SKM-1 (cell line): ENCODE measurements around the gene CCR8.

Experiments used
- DNase-seq: peaks from one replicate; lab custom pipeline; 2025; ENCODE audit not compliant: unreplicated experiment; lab: John Stamatoyannopoulos, UW

Gene CCR8

DNA sequence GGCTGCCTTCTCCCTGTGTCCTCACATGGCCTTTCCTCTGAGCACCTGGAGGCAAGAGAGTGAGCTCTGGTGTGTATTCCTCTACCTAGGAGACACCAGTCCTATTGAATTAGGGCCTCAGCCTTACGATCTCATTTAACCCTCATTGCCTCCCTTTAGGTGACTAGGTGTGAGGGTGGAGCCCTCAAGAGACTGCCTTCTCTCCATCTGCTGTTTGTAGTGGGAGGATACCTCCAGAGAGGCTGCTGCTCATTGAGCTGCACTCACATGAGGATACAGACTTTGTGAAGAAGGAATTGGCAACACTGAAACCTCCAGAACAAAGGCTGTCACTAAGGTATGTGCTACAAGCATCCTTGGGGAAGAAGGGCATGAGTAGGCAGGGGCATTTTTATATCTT lies at the start of gene CCR8:
Gene CCR8, plus strand, starts transcription at position 217 of the 400 bp plus-strand sequence. CDS start 2,623 bp downstream, outside the sequence.
- no peak for DNase-seq

- DNase-seq, result peak; percentile 70
Measured at GRCh38 chr3:39279745-39280517, 49.6 kb upstream of the CCR8 start, which contains the start of gene CX3CR1. TSS of gene CX3CR1 (minus strand) at chr3:39280036. CDS start at chr3:39266509, 13,527 bp downstream.

- no peak for DNase-seq
Measured at GRCh38 chr3:39280571-39280970, 48.9 kb upstream of the CCR8 start.

DNA sequence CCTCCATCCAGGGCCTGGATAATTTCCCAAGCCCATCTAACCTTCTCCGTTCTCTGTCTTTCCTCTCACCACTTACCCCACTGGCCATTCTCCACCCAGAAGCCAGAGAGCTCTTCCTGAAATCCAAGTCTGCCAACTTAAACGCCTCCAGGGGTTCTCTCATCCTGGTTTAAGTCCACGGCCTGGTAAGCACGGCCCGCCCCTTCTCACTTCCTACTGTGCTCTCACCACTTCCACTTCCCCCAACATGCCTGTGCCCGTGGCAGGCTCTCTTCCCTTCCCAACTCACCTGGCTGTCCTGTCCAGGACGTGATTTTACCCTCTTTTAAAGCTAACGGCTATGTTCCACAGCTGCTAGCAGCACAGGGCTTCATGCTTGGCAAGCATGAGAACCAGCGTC lies 48.0 kb upstream of the CCR8 start:
- no peak for DNase-seq

DNA sequence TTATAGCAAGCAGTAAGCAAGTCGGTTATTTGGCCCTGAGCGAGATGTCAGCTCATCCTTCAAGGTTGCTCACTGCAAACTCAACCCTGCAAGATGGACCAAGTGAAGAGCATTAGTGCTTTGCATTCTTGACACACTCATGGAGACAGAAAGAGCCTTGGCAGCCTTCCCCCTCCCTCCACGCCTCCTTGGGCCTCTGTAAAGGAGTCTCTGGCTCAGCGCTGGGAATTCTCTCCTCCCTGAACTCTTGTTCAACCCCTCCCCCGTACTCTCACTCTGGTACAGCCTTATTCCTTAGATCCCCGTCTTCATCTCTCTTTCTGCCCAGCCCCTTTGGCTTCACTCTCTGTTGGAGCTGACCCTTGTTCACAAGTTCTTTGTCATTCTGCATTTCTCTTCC lies 47.5 kb upstream of the CCR8 start:
- DNase-seq, result no peak

GRCh38 chr3:39284457-39284881 lies 45.0 kb upstream of the CCR8 start:
- no peak for DNase-seq

GRCh38 chr3:39285332-39285731 lies 44.2 kb upstream of the CCR8 start:
- DNase-seq, result no peak

DNA sequence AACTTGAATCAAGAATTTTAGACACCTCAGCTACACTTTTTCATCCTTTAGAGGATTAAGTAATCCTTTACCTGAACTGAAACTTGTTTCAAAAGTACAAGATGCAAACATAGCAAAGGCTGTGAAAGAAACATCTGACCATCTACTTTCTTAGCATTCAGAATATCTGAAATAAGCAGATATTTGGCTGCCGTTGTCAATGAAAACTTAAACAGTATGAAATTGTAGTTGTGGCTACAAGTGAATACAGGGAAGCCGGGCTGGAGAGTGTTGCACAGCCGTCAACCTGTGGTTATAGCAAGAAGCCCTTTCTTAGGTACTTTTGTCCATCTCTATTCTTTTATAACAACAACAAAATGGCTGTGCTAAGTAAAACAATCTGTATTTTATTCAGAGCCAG lies 42.7 kb upstream of the CCR8 start:
- DNase-seq, result no peak

- no peak for DNase-seq
Measured at GRCh38 chr3:39287216-39288164, 42.0 kb upstream of the CCR8 start.

GRCh38 chr3:39288300-39288808 lies 41.2 kb upstream of the CCR8 start:
- peak; percentile 83 for DNase-seq

DNA sequence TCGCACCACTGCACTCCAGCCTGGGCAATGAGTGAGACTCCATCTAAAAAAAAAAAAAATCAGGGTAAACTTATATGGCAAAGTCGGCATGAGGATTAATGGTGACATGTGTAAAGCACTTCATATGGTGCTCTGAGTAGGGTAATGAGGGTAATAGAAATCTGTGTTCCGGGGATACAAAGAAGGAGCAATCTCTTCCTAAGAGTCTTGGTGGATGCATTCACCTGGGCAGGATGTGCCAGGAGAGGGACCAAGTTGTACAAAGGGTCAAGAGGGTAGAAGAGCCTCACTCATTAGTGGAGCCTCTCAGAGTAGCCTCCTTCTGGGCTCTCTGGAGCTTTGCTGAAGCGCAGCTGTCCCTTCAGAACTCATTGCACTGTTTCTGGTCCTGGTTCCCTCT lies 40.4 kb upstream of the CCR8 start:
- DNase-seq, result no peak

DNA sequence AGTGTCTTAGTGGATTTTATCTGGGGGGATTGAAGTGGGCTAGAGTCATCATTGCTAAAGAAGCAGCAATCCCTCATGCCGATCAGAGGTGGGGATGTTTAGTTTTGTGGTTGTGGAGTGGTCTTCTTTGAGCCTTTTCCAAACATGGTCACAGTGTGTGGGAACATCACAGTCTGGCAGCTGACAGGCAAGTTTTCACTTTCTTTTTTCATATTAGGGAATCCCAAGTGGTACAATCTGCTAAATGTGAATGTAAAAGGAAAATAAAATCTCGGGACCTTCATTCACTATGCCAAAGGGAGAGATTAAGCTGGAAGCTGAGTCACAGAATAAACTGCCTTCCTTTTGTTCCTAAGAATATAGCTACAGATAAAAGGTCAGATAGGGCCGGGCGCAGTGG lies 39.3 kb upstream of the CCR8 start:
- DNase-seq, result no peak

DNA sequence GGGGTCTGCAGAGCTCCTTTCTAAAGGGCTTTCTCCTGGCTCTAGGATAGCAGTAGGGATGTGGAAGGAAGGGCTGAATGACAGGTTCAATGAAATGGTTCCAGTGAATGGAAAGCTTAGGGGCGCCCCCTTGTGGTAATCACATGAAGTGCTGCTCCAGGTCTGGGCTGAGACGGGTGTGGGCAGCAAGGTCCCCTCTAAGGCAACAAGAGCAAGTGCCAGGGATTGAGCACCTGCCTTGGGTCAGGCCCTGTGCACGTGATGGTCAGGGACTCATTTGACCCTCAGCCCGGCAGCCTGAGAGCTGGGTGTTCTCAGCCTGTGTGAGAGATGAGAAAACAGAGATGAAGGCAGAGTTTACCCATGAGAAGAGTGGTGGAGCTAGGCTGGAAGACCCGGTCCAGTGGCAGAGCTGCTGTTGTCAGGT lies 37.6 kb upstream of the CCR8 start:
- DNase-seq, result peak; percentile 62

DNA sequence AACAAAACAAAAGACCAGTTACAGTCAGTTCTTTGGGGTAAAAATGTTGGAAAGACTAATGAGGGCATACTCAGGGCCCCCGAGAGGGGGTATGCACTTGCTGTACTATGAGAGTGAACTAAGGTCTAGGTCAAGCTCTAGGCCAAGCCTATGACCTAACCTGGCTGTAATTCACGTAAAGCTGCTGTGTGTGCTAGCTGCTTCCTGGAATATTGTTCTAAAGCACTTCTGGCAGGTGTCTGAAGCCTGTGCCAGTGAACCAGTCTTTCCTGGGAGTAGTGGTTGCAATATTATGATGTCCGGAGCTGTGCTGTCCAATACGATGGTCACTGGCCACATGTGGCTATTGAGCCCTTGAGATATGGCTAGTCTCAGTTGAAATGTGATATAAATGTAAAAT lies 36.5 kb upstream of the CCR8 start:
- no peak for DNase-seq

DNA sequence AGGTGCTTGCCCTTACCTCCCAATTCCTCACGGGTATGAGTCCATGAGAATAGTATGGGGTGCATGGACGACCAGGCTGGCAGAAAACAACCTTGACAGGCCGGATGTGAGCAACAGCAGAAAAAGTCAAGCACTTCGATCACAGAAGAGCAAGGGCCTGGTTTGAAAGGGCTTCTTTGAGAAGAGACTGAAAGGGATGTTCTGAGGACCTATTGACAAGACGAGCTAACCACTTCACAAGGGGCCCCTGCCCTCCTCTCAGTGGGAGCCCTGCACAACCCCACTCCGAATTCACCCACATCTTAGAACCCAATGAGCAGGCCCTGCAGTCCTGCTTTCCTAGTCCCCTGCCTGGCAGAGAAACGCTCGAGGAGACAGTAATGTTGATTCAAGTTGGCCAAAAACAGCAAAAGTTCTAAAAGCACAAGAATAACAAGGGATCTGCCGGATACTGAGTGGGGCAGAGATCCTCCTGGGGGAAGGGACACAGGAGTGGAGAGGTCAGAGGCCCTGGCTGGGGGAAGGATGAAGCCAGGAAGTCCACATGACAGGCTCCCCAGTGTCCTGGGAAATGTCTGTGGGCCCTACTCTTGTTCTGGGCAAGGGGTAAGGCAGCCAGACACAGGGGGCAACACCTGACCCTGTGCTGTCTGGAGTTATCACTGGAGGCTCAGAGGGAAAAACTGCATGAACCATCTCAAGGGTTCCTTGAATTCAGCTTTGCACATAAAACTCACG lies 34.9 kb upstream of the CCR8 start:
- no peak for DNase-seq

GRCh38 chr3:39295184-39295775 lies 34.2 kb upstream of the CCR8 start:
- no peak for DNase-seq

DNA sequence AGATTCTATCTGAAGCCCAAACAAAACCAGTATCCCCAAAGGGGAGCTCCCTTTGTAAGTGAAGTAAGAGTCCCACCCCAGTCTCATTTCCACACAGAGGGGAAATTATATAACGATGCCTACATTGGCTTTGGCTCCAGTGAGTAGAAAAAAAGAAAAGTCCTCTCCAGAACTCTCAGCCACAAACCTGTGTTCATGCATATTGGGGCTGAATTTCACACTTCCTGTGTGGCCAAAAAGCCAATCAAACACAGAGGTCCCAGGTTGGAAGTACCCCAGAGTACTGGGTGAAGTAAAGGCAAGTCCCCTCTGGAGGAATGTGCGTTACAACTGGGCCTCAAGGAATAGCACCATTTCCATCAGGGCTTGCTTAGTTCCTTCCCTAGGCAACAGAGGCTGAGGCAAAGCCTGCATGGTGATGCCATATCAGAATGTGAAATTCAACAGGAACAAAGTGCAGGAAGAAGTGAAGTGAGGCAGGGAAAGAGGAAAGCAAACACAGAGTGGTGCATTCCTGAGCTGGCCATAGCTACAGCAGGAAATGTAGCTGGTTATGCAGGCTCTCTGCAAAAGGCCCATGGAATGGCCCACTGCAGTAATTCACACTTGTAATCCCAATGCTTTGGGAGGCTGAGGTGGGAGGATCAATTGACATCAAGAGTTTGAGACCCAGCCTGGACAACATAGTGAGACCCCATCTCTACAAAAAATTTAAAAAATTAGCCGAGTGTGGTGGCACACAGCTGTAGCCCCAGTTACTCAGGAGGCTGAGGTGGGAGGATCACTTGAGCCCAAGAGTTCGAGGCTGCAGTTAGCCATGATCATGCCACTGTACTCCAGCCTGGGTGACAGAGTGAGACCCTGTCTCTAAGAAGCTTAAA lies 33.1 kb upstream of the CCR8 start:
- no peak for DNase-seq

DNA sequence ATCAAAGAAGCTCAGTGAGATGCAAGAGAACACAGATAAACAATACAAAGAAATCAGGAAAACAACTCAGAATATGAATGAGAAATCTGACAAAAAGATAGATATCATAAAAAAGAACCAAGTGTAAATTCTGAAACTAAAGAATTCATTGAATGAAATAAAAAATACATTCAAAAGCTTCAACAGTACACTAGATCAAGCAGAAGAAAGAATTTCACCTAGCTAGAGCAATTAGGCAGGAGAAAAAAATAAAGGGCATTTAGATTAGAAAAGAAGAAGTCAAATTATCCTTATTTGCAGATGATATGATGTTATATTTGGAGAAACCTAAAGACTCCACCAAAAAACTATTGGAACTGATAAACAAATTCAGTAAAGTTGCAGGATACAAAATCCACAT lies 30.2 kb upstream of the CCR8 start:
- DNase-seq, result no peak

- DNase-seq, result no peak
Measured at GRCh38 chr3:39302178-39302577, 27.3 kb upstream of the CCR8 start.

GRCh38 chr3:39313289-39313688 lies 16.2 kb upstream of the CCR8 start:
- DNase-seq, result no peak
